HAP-1 (cell line): ENCODE results near the gene RNF215.
"Not testable (repeated sequence)": the region's sequence is repeated elsewhere in the genome, so short reads cannot be mapped to it uniquely, and the experiment has no call there.

Experiments used
- DNase-seq, 2 experiments: peaks; one replicate each; pipeline ENCODE4 v3.0.0-alpha.2; 2016 to 2020; ENCODE audit warnings: low spot score in 2 of 2
- H3K27me3 ChIP-seq: fragments of 250-450 bp; sonication (Bioruptor Pico); 2 replicates; pipeline ENCODE4 v1.5.1; 2020; ENCODE audit warnings: low read depth, mild to moderate bottlenecking, moderate library complexity
- H3K36me3 ChIP-seq: fragments of 250-450 bp; sonication (Bioruptor Pico); replicated peaks from 2 replicates; pipeline ENCODE4 v1.5.1; 2020; ENCODE audit warnings: mild to moderate bottlenecking
- H3K4me1 ChIP-seq: fragments of 250-450 bp; sonication (Bioruptor Pico); 2 replicates; pipeline ENCODE4 v1.5.1; 2020; ENCODE audit warnings: mild to moderate bottlenecking
- H3K4me3 ChIP-seq: fragments of 250-450 bp; sonication (Bioruptor Pico); 2 replicates; pipeline ENCODE4 v1.5.1; 2020; ENCODE audit warnings: mild to moderate bottlenecking, moderate library complexity
- H3K9me3 ChIP-seq: fragments of 250-450 bp; sonication (Bioruptor Pico); 2 replicates; pipeline ENCODE4 v1.5.1; 2020; ENCODE audit warnings: mild to moderate bottlenecking, moderate library complexity
- in situ Hi-C: fragments of 300-500 bp; cut with MboI; formaldehyde crosslinking; loops from 3 replicates; pipeline ENCODE4 v1.14.3; 2020; ENCODE audit warnings: low sequenced_read_pairs, inconsistent platforms, mixed read lengths

RNF215 gene

GRCh38 chr22:30411780-30412179, 24.6 kb upstream of the RNF215 start:
- H3K9me3 ChIP-seq, result no peaks in the 10 kb centered on the region
- in situ Hi-C loops, result no loop called here
- H3K36me3 ChIP-seq, result peaks cover 27% of the 10 kb centered on the region
- no peak for DNase-seq
- no peaks in the 10 kb centered on the region for H3K4me1 ChIP-seq
- H3K4me3 ChIP-seq, result no peak overlapping the region
- no peaks in the 10 kb centered on the region for H3K27me3 ChIP-seq

DNA sequence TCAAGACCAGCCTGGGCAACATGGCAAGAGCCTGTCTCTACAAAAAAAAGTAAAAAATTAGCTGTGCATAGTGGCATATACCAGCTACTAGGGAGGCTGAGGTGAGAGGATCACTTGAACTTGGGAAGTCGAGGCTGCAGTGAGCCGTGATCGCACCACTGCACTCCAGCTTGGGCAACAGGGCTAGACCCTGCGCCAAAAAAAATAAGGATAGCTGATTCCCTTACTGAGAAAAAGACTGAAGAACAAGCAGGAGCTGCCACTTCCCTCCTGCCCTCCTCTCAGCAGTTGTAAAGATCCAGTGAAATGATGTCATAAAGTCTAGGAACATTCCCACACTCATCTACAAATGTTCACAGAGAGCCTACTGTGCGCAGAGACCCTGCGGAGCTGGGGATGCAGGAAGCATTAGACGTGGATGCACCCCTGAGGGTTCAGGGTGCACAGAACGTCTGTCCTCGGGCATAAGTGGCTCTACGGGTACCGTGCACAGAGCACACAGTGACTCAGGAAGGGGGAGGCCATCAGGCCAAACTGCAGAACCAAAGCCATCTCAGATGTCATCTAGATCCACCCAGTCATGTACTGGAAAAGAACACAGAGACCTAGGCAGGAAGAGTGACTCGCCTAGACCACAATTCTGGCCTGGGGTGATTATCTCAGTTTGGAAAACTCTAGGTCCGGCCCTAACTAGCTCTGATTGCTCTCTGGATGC, 21.3 kb upstream of the RNF215 start:
- no peak for DNase-seq
- Histone ChIP-seq H3K36me3 (peaks cover 15% of the 10 kb centered on the region), H3K27me3 (no peaks in the 10 kb centered on the region), H3K4me1 (no peaks in the 10 kb centered on the region), H3K9me3 (no peaks in the 10 kb centered on the region), H3K4me3 (no peak overlapping the region)
- in situ Hi-C loops, result no loop called here

DNA sequence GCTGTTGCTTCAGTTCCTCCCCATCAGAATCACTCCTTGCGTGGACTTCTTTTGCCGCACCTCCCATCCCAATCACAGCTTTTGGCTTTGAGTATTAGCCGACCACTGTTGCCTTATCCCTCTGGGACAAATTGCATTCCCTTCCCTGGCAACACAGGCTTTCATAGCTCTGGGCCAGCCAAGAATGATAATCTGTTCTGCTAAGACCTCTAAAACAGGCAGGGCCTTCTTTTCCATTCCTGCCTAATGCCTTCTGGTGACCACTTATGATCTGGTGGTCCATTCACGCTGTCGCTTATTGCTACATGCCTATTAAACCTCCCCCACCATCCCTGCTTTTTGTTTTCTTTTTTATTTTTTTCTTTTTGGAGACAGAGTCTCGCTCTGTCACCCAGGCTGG, 19.2 kb upstream of the RNF215 start:
- in situ Hi-C loops, result no loop called here
- Histone ChIP-seq H3K4me3 (no peak overlapping the region), H3K27me3 (no peaks in the 10 kb centered on the region), H3K4me1 (no peaks in the 10 kb centered on the region), H3K9me3 (no peaks in the 10 kb centered on the region), H3K36me3 (peaks cover 15% of the 10 kb centered on the region)
- DNase-seq, result no peak

- H3K27me3 ChIP-seq, result no peaks in the 10 kb centered on the region
- H3K4me1 ChIP-seq, result no peaks in the 10 kb centered on the region
- no peaks in the 10 kb centered on the region for H3K9me3 ChIP-seq
- in situ Hi-C loops, result no loop called here
- no peak for DNase-seq
- no peak overlapping the region for H3K4me3 ChIP-seq
- peaks cover 9% of the 10 kb centered on the region for H3K36me3 ChIP-seq
Measured at GRCh38 chr22:30405731-30406130, 18.5 kb upstream of the RNF215 start.

- H3K36me3 ChIP-seq, result peaks cover 3% of the 10 kb centered on the region; the same call in 1 of the 2 replicates
- in situ Hi-C loops, result no loop called here
- no peaks in the 10 kb centered on the region for H3K27me3 ChIP-seq
Measured at GRCh38 chr22:30404307-30404706, 17.1 kb upstream of the RNF215 start.

DNA sequence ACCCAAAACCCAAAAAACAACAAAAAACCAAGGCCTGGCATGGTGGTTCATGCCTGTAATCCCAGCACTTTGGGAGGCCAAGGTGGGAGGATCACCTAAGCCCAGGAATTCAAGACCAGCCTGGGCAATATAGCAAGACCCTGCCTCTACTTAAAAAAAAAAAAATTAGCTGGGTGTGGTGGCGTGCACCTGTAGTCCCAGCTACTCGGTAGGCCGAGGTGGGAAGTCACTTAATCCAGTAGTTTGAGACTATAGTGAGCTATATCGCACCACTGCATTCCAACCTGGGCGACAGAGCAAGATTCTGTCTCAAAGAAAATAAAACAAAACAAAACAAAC, 15.5 kb upstream of the RNF215 start:
- in situ Hi-C loops, H3K36me3 ChIP-seq, DNase-seq, H3K4me3 ChIP-seq, H3K4me1 ChIP-seq, H3K27me3 ChIP-seq, H3K9me3 ChIP-seq: not testable (repeated sequence)

More at GRCh38 chr22:30404307-30404706, 17.1 kb upstream of the RNF215 start:
- no peak for DNase-seq
- no peak overlapping the region for H3K4me3 ChIP-seq
- no peaks in the 10 kb centered on the region for H3K4me1 ChIP-seq
- no peaks in the 10 kb centered on the region for H3K9me3 ChIP-seq

- H3K9me3 ChIP-seq, result no peaks in the 10 kb centered on the region
- no peaks in the 10 kb centered on the region for H3K27me3 ChIP-seq
- in situ Hi-C loops, result no loop called here
- no peaks in the 10 kb centered on the region for H3K36me3 ChIP-seq
- H3K4me3 ChIP-seq, result no peak overlapping the region
- DNase-seq, result no peak
- no peaks in the 10 kb centered on the region for H3K4me1 ChIP-seq
Measured at GRCh38 chr22:30402028-30402765, 15.0 kb upstream of the RNF215 start.

DNA sequence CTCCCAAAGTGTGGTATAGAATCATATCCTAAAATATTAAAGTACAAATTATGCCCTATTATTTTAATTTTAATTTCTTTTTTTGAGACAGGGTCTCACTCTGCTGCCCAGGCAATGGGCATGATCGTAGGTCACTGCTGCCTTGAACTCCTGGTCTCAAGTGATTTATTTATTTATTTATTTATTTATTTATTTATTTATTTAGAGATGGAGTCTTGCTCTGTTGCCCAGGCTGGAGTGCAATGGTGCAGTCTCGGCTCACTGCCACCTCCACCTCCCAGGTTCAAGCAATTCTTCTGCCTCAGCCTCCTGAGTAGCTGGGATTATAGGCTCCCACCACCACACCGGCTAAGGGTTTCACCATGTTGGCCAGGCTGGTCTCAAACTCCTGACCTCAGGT, 13.8 kb upstream of the RNF215 start:
- H3K9me3 ChIP-seq, H3K4me3 ChIP-seq, H3K4me1 ChIP-seq, in situ Hi-C loops, H3K36me3 ChIP-seq, DNase-seq, H3K27me3 ChIP-seq: not testable (repeated sequence)

- in situ Hi-C loops, result no loop called here
- Histone ChIP-seq H3K27me3 (no peaks in the 10 kb centered on the region), H3K4me1 (0 out of 2 replicates have a peak, but pooled peaks cover 2% of the 10 kb centered on the region), H3K4me3 (no peak overlapping the region), H3K9me3 (no peaks in the 10 kb centered on the region), H3K36me3 (no peaks in the 10 kb centered on the region)
- DNase-seq, result no peak
Measured at GRCh38 chr22:30400159-30400558, 12.9 kb upstream of the RNF215 start.

GRCh38 chr22:30399718-30400117, 12.5 kb upstream of the RNF215 start:
- in situ Hi-C loops, result loop anchor here (25.0 kb wide), 1 partner anchor 287 kb away; no protein-coding TSS in a partner anchor

GRCh38 chr22:30398685-30399680, 11.8 kb upstream of the RNF215 start:
- H3K36me3 ChIP-seq, result no peaks in the 10 kb centered on the region
- no peaks in the 10 kb centered on the region for H3K27me3 ChIP-seq
- no peaks in the 10 kb centered on the region for H3K9me3 ChIP-seq
- H3K4me1 ChIP-seq, result 0 out of 2 replicates have a peak, but pooled peaks cover 2% of the 10 kb centered on the region
- in situ Hi-C loops, result loop anchor here (25.0 kb wide), 1 partner anchor 287 kb away; no protein-coding TSS in a partner anchor
- H3K4me3 ChIP-seq, result no peak overlapping the region
- DNase-seq, result no peak

More at GRCh38 chr22:30399718-30400117, 12.5 kb upstream of the RNF215 start:
- no peak overlapping the region for H3K4me3 ChIP-seq
- no peaks in the 10 kb centered on the region for H3K36me3 ChIP-seq
- DNase-seq, result no peak
- H3K9me3 ChIP-seq, result no peaks in the 10 kb centered on the region
- H3K4me1 ChIP-seq, result 0 out of 2 replicates have a peak, but pooled peaks cover 2% of the 10 kb centered on the region
- H3K27me3 ChIP-seq, result no peaks in the 10 kb centered on the region

DNA sequence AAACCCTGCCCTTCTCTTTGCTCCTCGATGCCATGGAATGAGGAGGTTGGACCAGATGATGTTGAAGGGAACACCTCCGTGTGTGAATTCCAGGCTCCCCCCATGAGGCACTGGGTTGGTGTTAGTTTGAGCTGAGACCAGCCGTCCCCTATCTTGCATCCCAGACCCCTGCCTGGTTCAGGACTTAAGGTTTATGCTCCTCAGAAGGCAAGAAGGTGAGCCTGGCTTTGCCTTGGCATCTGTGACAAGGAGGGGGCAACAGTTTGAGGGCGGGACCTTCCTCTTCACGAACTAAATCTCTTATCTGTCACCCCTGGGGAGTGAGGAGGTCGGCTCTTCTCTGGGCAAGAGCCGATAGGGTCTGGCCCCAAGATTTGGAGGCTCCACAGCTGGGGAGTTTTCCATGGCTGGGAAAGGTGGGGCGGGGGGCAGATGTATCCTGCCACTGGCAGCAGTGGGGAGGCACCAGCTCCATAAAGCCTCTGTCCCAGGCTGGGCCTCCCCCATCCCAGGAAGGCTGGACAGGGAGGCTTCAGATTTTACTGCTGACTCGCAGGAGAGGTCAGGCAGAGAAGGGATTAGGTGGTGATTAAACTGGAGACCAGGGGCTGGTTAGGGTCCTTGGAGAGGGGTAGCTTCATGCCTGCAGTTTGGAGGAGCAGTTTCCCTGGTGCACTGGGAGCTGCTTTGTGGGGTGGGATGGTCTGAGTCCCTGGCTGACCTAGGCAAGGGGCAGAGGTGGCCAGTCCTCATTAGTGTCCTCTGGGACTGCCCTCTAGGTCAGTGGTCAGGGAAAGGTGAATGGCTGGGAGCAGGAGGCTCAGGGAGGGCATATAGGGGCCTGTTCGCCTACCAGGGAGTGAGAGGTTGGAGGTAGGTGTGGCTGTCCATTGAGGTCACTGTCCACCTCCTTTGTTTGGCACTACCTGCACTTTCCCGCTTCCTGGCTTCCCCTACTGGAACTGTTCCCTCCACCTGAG, 10.7 kb upstream of the RNF215 start:
- DNase-seq, result no peak
- H3K36me3 ChIP-seq, result no peaks in the 10 kb centered on the region
- 0 out of 2 replicates have a peak, but pooled peaks cover 2% of the 10 kb centered on the region for H3K4me1 ChIP-seq
- H3K9me3 ChIP-seq, result no peaks in the 10 kb centered on the region
- in situ Hi-C loops, result loop anchor here (25.0 kb wide), 1 partner anchor 286 kb away; no protein-coding TSS in a partner anchor
- H3K27me3 ChIP-seq, result no peaks in the 10 kb centered on the region
- peak overlapping the region; percentile 53 for H3K4me3 ChIP-seq
